Measurements from ENCODE around the gene DDX17.

DNA sequence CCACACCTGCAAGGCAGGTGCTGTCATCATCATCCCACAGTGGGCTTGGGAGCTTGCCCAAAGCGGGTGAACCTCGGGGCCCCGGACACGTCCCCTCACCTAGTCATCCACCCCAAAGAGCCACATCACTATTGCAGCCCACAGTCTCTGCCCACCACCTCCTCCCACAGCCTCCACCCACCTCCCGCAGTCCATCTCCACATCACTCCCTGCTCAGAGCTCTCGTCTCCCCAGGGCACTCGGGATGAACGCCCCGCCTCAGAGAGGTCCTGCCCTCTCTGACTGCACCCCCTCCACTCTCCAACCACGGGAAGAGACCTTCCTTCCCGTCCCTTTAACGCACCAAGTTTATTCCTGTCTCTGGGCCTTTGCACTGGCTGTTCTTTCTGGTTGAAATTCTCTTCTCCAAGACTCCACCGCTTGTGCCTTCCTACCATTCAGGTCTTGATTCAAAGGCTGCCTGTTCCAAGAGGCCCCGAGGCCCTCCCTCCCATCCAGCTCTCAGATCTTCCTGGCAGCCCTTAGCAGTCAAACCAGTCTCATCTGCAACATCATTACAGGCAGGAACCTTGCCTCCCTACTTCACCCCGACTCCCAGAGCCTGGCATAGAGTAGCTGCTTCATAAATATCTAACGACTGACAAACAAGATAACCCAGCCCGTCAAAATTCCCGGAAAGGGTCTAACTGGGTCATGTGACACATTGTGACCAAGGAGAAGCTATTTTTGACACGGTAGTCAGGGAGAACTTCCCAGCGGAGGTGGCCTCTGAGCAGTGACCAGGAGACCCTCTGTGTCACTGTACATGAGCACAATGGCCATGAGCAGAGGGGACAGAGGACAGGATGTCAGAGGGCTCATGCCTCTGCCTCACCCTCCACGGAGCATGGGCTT lies 62.2 kb downstream of the DDX17 start:
- TF ChIP-seq, protein P1, sequence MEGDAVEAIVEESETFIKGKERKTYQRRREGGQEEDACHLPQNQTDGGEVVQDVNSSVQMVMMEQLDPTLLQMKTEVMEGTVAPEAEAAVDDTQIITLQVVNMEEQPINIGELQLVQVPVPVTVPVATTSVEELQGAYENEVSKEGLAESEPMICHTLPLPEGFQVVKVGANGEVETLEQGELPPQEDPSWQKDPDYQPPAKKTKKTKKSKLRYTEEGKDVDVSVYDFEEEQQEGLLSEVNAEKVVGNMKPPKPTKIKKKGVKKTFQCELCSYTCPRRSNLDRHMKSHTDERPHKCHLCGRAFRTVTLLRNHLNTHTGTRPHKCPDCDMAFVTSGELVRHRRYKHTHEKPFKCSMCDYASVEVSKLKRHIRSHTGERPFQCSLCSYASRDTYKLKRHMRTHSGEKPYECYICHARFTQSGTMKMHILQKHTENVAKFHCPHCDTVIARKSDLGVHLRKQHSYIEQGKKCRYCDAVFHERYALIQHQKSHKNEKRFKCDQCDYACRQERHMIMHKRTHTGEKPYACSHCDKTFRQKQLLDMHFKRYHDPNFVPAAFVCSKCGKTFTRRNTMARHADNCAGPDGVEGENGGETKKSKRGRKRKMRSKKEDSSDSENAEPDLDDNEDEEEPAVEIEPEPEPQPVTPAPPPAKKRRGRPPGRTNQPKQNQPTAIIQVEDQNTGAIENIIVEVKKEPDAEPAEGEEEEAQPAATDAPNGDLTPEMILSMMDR (conservative IDR thresholded peaks at IDR 0.05 in 1 of 2, IDR thresholded peaks at IDR 0.05 in 1 of 2; ENCODE audit: extremely low read depth in 1 of 2, insufficient read depth in 1 of 2, low read depth in 1 of 2, low read length in 2 of 2) = no peak
- TF ChIP-seq EZH2 (IDR thresholded peaks at IDR 0.05; ENCODE audit: borderline replicate concordance, low read length) = no peak
